Measurements from ENCODE around the gene MSANTD7.

DNA sequence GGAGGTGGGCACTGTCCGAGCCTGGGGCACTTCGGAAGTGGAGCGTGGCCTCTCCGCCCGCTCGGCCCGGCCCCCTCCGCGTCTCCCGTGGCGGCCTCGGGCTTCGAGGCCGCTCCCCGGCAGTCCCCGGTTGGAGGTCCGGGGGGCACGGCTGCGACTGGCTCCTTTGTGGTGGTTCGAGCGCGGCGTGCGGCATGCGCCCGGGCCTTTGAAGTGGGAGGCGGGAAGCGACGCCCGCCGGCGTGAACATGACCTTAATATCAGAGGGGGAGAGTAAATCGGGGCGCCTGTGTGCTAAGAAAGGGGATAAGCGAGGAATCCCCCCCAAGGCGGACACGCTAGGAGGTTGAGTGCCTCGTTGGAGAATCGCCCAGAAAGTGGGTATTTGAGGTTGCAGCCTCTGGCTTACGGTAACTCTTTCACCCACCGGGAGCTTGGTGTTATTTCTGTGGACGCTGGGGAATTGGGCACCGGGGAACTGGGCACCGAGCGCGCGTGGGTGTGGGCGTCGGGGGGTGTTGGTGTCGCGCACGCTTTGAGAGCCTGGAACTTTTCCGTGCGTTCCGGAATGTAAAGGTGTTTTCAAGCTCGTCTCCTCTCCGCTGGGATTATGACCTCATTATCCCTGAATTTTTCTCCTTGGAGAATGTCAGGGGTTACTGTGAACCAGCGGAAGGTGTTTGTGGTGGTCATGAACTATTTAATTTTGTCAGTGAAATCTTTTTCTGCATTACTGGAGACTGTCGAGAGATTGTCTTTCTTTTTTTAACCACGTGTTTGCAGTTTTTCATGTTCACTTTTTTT, 41.2 kb downstream of the MSANTD7 start:
- no peak for TF ChIP-seq SPI1 (IDR thresholded peaks at IDR 0.05; ENCODE audit: borderline replicate concordance, low read depth)
- TF ChIP-seq, protein P1, sequence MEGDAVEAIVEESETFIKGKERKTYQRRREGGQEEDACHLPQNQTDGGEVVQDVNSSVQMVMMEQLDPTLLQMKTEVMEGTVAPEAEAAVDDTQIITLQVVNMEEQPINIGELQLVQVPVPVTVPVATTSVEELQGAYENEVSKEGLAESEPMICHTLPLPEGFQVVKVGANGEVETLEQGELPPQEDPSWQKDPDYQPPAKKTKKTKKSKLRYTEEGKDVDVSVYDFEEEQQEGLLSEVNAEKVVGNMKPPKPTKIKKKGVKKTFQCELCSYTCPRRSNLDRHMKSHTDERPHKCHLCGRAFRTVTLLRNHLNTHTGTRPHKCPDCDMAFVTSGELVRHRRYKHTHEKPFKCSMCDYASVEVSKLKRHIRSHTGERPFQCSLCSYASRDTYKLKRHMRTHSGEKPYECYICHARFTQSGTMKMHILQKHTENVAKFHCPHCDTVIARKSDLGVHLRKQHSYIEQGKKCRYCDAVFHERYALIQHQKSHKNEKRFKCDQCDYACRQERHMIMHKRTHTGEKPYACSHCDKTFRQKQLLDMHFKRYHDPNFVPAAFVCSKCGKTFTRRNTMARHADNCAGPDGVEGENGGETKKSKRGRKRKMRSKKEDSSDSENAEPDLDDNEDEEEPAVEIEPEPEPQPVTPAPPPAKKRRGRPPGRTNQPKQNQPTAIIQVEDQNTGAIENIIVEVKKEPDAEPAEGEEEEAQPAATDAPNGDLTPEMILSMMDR (IDR thresholded peaks at IDR 0.05; ENCODE audit: insufficient read depth, low read length) = no peak
- TF ChIP-seq GABPA (IDR thresholded peaks at IDR 0.05; ENCODE audit: low read depth) = no peak
- no peak for TF ChIP-seq POLR2AphosphoS5 (IDR thresholded peaks at IDR 0.05; ENCODE audit: low read depth)
- TF ChIP-seq, protein P2, sequence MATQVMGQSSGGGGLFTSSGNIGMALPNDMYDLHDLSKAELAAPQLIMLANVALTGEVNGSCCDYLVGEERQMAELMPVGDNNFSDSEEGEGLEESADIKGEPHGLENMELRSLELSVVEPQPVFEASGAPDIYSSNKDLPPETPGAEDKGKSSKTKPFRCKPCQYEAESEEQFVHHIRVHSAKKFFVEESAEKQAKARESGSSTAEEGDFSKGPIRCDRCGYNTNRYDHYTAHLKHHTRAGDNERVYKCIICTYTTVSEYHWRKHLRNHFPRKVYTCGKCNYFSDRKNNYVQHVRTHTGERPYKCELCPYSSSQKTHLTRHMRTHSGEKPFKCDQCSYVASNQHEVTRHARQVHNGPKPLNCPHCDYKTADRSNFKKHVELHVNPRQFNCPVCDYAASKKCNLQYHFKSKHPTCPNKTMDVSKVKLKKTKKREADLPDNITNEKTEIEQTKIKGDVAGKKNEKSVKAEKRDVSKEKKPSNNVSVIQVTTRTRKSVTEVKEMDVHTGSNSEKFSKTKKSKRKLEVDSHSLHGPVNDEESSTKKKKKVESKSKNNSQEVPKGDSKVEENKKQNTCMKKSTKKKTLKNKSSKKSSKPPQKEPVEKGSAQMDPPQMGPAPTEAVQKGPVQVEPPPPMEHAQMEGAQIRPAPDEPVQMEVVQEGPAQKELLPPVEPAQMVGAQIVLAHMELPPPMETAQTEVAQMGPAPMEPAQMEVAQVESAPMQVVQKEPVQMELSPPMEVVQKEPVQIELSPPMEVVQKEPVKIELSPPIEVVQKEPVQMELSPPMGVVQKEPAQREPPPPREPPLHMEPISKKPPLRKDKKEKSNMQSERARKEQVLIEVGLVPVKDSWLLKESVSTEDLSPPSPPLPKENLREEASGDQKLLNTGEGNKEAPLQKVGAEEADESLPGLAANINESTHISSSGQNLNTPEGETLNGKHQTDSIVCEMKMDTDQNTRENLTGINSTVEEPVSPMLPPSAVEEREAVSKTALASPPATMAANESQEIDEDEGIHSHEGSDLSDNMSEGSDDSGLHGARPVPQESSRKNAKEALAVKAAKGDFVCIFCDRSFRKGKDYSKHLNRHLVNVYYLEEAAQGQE (IDR thresholded peaks at IDR 0.05; ENCODE audit: insufficient replicate concordance, low read depth) = no peak
